GM21447 (cell line): ENCODE data around the gene IGSF11.
A peak's percentile ranks its signal among the peaks of the same experiment; 100 is the strongest.
"Not testable (repeated sequence)": the region's sequence is repeated elsewhere in the genome, so short reads cannot be mapped to it uniquely, and the experiment has no call there.

Experiments used
- ATAC-seq: cut with Tn5 transposase; IDR thresholded peaks from one replicate; pipeline ENCODE4 v1.9.1; 2021; ENCODE audit not compliant: unreplicated experiment

The IGSF11 gene

GRCh38 chr3:119034256-119035013, at the start of gene IGSF11:
TSS of gene IGSF11 (minus strand) at chr3:119034846. CDS start at chr3:119034582, 264 bp downstream.
- ATAC-seq: peak; percentile 95

GRCh38 chr3:119080364-119080763, 45.7 kb upstream of the IGSF11 start:
- ATAC-seq: no peak

- no peak for ATAC-seq
Measured at GRCh38 chr3:119073258-119074001, 38.8 kb upstream of the IGSF11 start.

- ATAC-seq: not testable (repeated sequence)
Measured at GRCh38 chr3:119072451-119072850, 37.8 kb upstream of the IGSF11 start.

GRCh38 chr3:119069725-119070124, 35.1 kb upstream of the IGSF11 start:
- no peak for ATAC-seq

- ATAC-seq: no peak
Measured at GRCh38 chr3:119063471-119063870, 28.8 kb upstream of the IGSF11 start.

- no peak for ATAC-seq
Measured at GRCh38 chr3:119062892-119063291, 28.2 kb upstream of the IGSF11 start.

GRCh38 chr3:119044593-119044992, 9.9 kb upstream of the IGSF11 start:
- no peak for ATAC-seq

- no peak for ATAC-seq
Measured at GRCh38 chr3:119042162-119042561, 7.5 kb upstream of the IGSF11 start.

- ATAC-seq: no peak
Measured at GRCh38 chr3:119035014-119035346, 334 bp upstream of the IGSF11 start.

- ATAC-seq: no peak
Measured at GRCh38 chr3:119033393-119034255, 1.0 kb downstream of the IGSF11 start.

- no peak for ATAC-seq
Measured at GRCh38 chr3:119025171-119025795, 9.4 kb downstream of the IGSF11 start.

- no peak for ATAC-seq
Measured at GRCh38 chr3:119019767-119020518, 14.7 kb downstream of the IGSF11 start.

GRCh38 chr3:119018690-119019463, 15.8 kb downstream of the IGSF11 start:
- ATAC-seq: no peak

GRCh38 chr3:119015942-119016341, 18.7 kb downstream of the IGSF11 start:
- no peak for ATAC-seq

- no peak for ATAC-seq
Measured at GRCh38 chr3:119013951-119014350, 20.7 kb downstream of the IGSF11 start.

- no peak for ATAC-seq
Measured at GRCh38 chr3:119011528-119011927, 23.1 kb downstream of the IGSF11 start.

GRCh38 chr3:118997190-118997589, 37.5 kb downstream of the IGSF11 start:
- ATAC-seq: no peak

- ATAC-seq: no peak
Measured at GRCh38 chr3:118991775-118992174, 42.9 kb downstream of the IGSF11 start.
